ENCODE measurements around the gene CYREN. TPM values are rescaled to one million over a fixed set of nuclear protein-coding genes. Genes with fewer than 3 reads are reported as not detected.

The CYREN gene
- total RNA-seq, 1 donor from 2014 or later, result 33.3 TPM

DNA sequence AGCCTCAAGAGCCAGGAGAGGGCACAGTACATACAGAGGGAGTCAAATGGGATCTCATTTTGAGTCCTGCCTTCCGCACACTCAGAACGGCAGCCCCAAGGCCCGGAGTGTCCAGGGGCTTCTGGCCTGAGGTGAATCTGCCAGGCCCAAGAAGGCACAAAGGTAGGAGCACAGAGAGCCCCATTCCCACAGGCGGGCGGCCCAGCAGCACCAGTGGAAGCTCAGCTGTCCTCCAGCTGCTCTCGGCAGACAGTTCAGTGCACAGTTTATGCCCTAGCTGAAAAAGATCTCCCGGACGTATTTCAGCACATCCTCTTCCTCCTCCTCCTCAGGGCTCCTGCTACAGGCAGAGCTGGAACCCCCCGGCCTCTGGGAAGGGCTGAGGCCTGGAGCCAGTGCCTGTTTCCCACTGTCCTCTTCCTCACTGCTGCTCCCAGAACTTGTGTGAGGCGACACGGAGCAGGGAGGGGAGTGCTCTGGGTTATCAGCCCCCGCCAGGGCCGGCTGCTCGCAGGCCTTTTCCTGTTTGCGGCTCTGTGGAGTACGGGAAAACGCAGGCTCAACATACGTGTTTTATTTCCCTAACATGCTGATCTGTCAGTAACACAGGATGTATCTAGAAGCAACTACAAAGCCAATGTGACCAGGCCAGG lies 4.0 kb downstream of the CYREN start:
- Mint-ChIP-seq H3K9me3 (ENCODE audit: unreplicated experiment) (peaks cover 14% of the 10 kb centered on the region), H3K4me1 (ENCODE audit: low read depth, unreplicated experiment) (peaks cover 11% of the 10 kb centered on the region), H3K36me3 (ENCODE audit: unreplicated experiment) (peaks cover 16% of the 10 kb centered on the region), H3K4me3 (ENCODE audit: unreplicated experiment) (no peak overlapping the region), H3K27ac (ENCODE audit: unreplicated experiment) (no peak overlapping the region), H3K27me3 (ENCODE audit: unreplicated experiment) (peaks cover 1% of the 10 kb centered on the region)
- no peak for DNase-seq
- TF ChIP-seq CTCF (IDR thresholded peaks at IDR 0.05; ENCODE audit: partially characterized antibody, unreplicated experiment), result no peak

GRCh38 chr7:135165862-135166261 lies 4.6 kb downstream of the CYREN start:
- Mint-ChIP-seq H3K4me1 (ENCODE audit: low read depth, unreplicated experiment) (peaks cover 12% of the 10 kb centered on the region), H3K36me3 (ENCODE audit: unreplicated experiment) (peaks cover 16% of the 10 kb centered on the region), H3K9me3 (ENCODE audit: unreplicated experiment) (peaks cover 16% of the 10 kb centered on the region), H3K27ac (ENCODE audit: unreplicated experiment) (no peak overlapping the region), H3K4me3 (ENCODE audit: unreplicated experiment) (no peak overlapping the region), H3K27me3 (ENCODE audit: unreplicated experiment) (peaks cover 1% of the 10 kb centered on the region)
- DNase-seq, result no peak
- no peak for TF ChIP-seq CTCF (IDR thresholded peaks at IDR 0.05; ENCODE audit: partially characterized antibody, unreplicated experiment)

DNA sequence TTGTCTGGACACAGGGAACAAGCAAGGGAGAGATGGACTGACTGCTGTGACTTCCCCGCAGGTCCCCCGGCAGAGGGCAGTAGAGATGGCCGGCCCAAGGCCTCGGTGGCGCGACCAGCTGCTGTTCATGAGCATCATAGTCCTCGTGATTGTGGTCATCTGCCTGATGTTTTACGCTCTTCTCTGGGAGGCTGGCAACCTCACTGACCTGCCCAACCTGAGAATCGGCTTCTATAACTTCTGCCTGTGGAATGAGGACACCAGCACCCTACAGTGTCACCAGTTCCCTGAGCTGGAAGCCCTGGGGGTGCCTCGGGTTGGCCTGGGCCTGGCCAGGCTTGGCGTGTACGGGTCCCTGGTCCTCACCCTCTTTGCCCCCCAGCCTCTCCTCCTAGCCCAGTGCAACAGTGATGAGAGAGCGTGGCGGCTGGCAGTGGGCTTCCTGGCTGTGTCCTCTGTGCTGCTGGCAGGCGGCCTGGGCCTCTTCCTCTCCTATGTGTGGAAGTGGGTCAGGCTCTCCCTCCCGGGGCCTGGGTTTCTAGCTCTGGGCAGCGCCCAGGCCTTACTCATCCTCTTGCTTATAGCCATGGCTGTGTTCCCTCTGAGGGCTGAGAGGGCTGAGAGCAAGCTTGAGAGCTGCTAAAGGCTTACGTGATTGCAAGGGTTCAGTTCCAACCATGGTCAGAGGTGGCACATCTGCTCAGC lies 6.0 kb downstream of the CYREN start:
- no peak for TF ChIP-seq CTCF (IDR thresholded peaks at IDR 0.05; ENCODE audit: partially characterized antibody, unreplicated experiment)
- Mint-ChIP-seq H3K4me1 (ENCODE audit: low read depth, unreplicated experiment) (peaks cover 19% of the 10 kb centered on the region), H3K9me3 (ENCODE audit: unreplicated experiment) (peaks cover 14% of the 10 kb centered on the region), H3K27ac (ENCODE audit: unreplicated experiment) (no peak overlapping the region), H3K4me3 (ENCODE audit: unreplicated experiment) (no peak overlapping the region), H3K36me3 (ENCODE audit: unreplicated experiment) (peaks cover 16% of the 10 kb centered on the region), H3K27me3 (ENCODE audit: unreplicated experiment) (peaks cover 1% of the 10 kb centered on the region)
- DNase-seq, result no peak

GRCh38 chr7:135162382-135163001 lies 8.0 kb downstream of the CYREN start:
- H3K36me3 Mint-ChIP-seq (ENCODE audit: unreplicated experiment), result peaks cover 24% of the 10 kb centered on the region
- no peak overlapping the region for H3K27ac Mint-ChIP-seq (ENCODE audit: unreplicated experiment)
- no peak for TF ChIP-seq CTCF (IDR thresholded peaks at IDR 0.05; ENCODE audit: partially characterized antibody, unreplicated experiment)
- H3K9me3 Mint-ChIP-seq (ENCODE audit: unreplicated experiment), result peaks cover 10% of the 10 kb centered on the region
- H3K27me3 Mint-ChIP-seq (ENCODE audit: unreplicated experiment), result peaks cover 1% of the 10 kb centered on the region
- no peak for DNase-seq
- H3K4me1 Mint-ChIP-seq (ENCODE audit: low read depth, unreplicated experiment), result peaks cover 18% of the 10 kb centered on the region
- no peak overlapping the region for H3K4me3 Mint-ChIP-seq (ENCODE audit: unreplicated experiment)

GRCh38 chr7:135161669-135162068 lies 8.8 kb downstream of the CYREN start:
- H3K4me3 Mint-ChIP-seq (ENCODE audit: unreplicated experiment), result no peak overlapping the region
- TF ChIP-seq CTCF (IDR thresholded peaks at IDR 0.05; ENCODE audit: partially characterized antibody, unreplicated experiment), result no peak
- DNase-seq, result no peak
- H3K9me3 Mint-ChIP-seq (ENCODE audit: unreplicated experiment), result peaks cover 16% of the 10 kb centered on the region
- peaks cover 18% of the 10 kb centered on the region for H3K4me1 Mint-ChIP-seq (ENCODE audit: low read depth, unreplicated experiment)
- peak overlapping the region; percentile 93 for H3K27ac Mint-ChIP-seq (ENCODE audit: unreplicated experiment)
- H3K27me3 Mint-ChIP-seq (ENCODE audit: unreplicated experiment), result peaks cover 3% of the 10 kb centered on the region
- H3K36me3 Mint-ChIP-seq (ENCODE audit: unreplicated experiment), result peaks cover 30% of the 10 kb centered on the region
